HuH-7.5 (cell line): ENCODE measurements around the gene SEPTIN11.
"Not testable (repeated sequence)": the region's sequence is repeated elsewhere in the genome, so short reads cannot be mapped to it uniquely, and the experiment has no call there.

Source experiments
- DNase-seq: peaks from one replicate; pipeline ENCODE4 v3.0.0; 2011; ENCODE audit warnings: low spot score

Gene SEPTIN11

GRCh38 chr4:76952071-76952470 is 2.5 kb downstream of the SEPTIN11 start:
- DNase-seq = no peak

GRCh38 chr4:76952656-76953582 is 3.4 kb downstream of the SEPTIN11 start:
- no peak for DNase-seq

GRCh38 chr4:76953956-76954355 is 4.4 kb downstream of the SEPTIN11 start:
- no peak for DNase-seq

GRCh38 chr4:76954489-76954888 is 4.9 kb downstream of the SEPTIN11 start:
- no peak for DNase-seq

- DNase-seq = no peak
Observed at GRCh38 chr4:76955182-76955581, 5.6 kb downstream of the SEPTIN11 start.

GRCh38 chr4:76957004-76957738 is 7.6 kb downstream of the SEPTIN11 start:
- no peak for DNase-seq

GRCh38 chr4:76958891-76959290 is 9.3 kb downstream of the SEPTIN11 start:
- no peak for DNase-seq

GRCh38 chr4:76960014-76960413 is 10.5 kb downstream of the SEPTIN11 start:
- DNase-seq = no peak

- no peak for DNase-seq
Observed at GRCh38 chr4:76962406-76963130, 13.0 kb downstream of the SEPTIN11 start.

GRCh38 chr4:76963131-76963750 is 13.7 kb downstream of the SEPTIN11 start:
- DNase-seq = no peak

GRCh38 chr4:76963927-76964326 is 14.4 kb downstream of the SEPTIN11 start:
- DNase-seq = not testable (repeated sequence)

- no peak for DNase-seq
Observed at GRCh38 chr4:76964769-76965168, 15.2 kb downstream of the SEPTIN11 start.

GRCh38 chr4:76965866-76966579 is 16.5 kb downstream of the SEPTIN11 start:
- DNase-seq = no peak

- no peak for DNase-seq
Observed at GRCh38 chr4:76968937-76969336, 19.4 kb downstream of the SEPTIN11 start.

- DNase-seq = no peak
Observed at GRCh38 chr4:76969495-76969894, 19.9 kb downstream of the SEPTIN11 start.

- DNase-seq = no peak
Observed at GRCh38 chr4:76969941-76970529, 20.5 kb downstream of the SEPTIN11 start.

- no peak for DNase-seq
Observed at GRCh38 chr4:76972306-76972705, 22.8 kb downstream of the SEPTIN11 start.

GRCh38 chr4:76974150-76974549 is 24.6 kb downstream of the SEPTIN11 start:
- no peak for DNase-seq

- no peak for DNase-seq
Observed at GRCh38 chr4:76977113-76977512, 27.6 kb downstream of the SEPTIN11 start.

GRCh38 chr4:76977736-76978350 is 28.3 kb downstream of the SEPTIN11 start:
- no peak for DNase-seq

GRCh38 chr4:76979236-76979635 is 29.7 kb downstream of the SEPTIN11 start:
- no peak for DNase-seq
